GM18499 (cell line): Measurements from ENCODE around the gene DLGAP4.

Experiments
- ATAC-seq: cut with Tn5 transposase; IDR thresholded peaks from one replicate; pipeline ENCODE4 v1.9.1; 2021; ENCODE audit warnings: moderate number of reproducible peaks; ENCODE audit not compliant: insufficient read depth, unreplicated experiment

The DLGAP4 gene

GRCh38 chr20:36523341-36523740 lies 217.2 kb downstream of the DLGAP4 start:
- ATAC-seq = no peak

- ATAC-seq = no peak
These were observed 219.7 kb downstream of the DLGAP4 start for GRCh38 chr20:36525620-36526365.

- ATAC-seq = no peak
These were observed 220.4 kb downstream of the DLGAP4 start for GRCh38 chr20:36526521-36527011.

DNA sequence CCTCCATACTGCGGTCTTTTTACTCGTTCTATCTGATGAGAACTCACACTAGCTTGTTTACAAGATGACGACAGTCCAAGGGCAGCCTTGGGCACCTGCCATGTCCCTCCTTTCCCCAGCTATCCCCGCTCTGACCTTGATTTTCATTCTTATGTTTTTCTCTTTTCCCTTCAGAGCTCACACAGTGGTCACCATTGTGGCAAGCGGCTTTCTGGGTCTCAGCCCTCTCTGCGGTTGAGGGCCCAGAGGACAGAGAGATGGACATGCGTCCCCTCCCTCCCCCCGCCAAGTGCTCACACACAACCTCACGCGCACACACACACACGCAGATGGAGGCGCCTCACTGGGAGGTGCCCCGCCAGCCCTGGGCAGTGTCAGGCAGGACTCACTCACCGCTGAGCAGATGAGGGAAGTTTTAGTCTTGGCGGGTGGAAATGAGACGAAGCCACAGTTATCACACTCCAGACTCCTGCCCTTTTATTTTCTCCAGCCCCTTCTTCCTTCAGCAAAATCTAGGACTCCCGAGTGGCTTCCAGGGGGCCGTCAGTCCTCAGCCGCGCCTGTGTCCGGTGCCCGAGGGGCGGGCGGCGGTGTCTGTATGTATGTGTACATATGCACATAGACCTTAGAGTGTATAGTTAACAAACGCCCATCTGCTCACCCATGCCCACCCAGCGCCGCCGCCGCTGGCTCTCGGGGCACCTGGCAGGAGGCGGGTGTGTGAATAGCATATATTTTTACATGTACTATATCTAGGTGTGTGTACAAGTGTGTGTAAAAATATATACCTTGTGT lies 221.4 kb downstream of the DLGAP4 start:
- ATAC-seq = no peak

GRCh38 chr20:36528176-36528874 lies 222.2 kb downstream of the DLGAP4 start:
- no peak for ATAC-seq

- ATAC-seq = no peak
These were observed 222.8 kb downstream of the DLGAP4 start for GRCh38 chr20:36528875-36529417.

DNA sequence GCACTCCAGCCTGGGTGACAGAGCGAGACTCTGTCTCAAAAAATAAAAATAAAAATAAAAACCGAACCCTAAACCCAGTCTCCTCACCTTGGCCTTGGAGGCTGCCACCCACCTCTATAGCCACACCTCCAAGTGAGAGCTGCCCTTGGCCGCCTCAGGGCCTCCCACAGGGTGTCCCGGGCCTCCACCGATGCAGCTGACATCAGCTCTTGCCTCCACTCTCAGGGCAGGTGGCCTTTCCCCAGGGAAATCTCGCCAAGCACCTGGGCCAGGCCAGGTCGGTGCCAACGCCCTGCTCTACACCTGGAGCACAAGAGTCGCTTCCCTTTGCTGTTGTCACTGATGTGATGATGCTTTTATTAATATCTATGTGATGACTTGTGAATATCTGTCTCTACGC lies 226.2 kb downstream of the DLGAP4 start:
- ATAC-seq = no peak

- ATAC-seq = no peak
These were observed 226.7 kb downstream of the DLGAP4 start for GRCh38 chr20:36532822-36533221.

GRCh38 chr20:36538026-36538722 lies 232.0 kb downstream of the DLGAP4 start:
- ATAC-seq = no peak

- ATAC-seq = no peak
These were observed 234.5 kb downstream of the DLGAP4 start for GRCh38 chr20:36540551-36541211.

- no peak for ATAC-seq
These were observed 235.2 kb downstream of the DLGAP4 start, which contains the start of gene MYL9 for GRCh38 chr20:36541227-36541767. Gene MYL9 (plus strand): TSS chr20:36541519. CDS start chr20:36544885, 3,366 bp downstream.

GRCh38 chr20:36541768-36542488 lies 235.8 kb downstream of the DLGAP4 start:
- ATAC-seq = no peak

GRCh38 chr20:36542516-36543183 lies 236.5 kb downstream of the DLGAP4 start:
- ATAC-seq = no peak

DNA sequence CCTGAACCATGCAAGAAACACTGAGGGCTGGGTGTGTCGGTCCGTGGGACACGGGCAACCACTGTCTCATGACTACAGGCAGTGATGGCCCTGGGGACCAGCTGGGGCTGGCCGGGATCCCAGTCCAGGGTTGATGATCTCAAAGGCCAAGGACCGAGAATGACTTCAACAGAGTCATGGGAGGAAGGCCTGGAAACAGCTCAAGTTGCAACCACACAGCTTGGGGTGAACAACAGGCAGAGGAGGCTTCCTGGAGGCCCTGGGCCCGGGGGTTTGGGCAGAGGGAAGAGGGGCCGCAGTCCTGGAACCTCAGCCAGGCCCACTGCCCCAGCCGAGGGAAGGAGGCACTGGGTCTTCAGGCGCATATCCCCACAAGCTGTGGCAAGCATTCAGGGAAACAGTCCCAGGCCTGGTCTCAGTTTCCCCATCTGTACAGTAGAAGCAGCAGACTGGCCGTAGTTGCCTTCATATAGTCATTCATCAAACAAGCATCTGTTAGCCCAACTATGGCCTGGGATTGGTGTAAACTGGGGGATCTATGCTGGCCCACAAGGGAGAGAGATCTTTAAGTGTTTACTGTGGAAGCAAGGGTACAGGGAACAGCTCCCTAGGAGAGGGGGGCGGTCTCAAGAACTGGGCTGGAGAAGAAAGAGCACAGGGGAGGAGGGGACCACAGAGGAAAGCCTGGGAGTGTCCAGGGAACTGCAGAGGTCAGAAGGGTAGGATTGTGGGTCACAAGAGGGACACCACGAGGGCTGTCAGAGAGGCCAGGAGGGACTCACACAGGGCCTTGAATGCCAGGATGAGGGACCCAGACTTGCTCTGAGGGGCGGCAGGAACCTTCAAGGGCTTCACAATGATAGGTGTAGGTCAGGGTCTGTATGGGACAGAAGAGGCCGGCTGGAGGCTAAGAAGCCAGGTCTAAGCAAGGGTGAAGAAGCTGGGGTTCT lies 237.3 kb downstream of the DLGAP4 start:
- no peak for ATAC-seq

DNA sequence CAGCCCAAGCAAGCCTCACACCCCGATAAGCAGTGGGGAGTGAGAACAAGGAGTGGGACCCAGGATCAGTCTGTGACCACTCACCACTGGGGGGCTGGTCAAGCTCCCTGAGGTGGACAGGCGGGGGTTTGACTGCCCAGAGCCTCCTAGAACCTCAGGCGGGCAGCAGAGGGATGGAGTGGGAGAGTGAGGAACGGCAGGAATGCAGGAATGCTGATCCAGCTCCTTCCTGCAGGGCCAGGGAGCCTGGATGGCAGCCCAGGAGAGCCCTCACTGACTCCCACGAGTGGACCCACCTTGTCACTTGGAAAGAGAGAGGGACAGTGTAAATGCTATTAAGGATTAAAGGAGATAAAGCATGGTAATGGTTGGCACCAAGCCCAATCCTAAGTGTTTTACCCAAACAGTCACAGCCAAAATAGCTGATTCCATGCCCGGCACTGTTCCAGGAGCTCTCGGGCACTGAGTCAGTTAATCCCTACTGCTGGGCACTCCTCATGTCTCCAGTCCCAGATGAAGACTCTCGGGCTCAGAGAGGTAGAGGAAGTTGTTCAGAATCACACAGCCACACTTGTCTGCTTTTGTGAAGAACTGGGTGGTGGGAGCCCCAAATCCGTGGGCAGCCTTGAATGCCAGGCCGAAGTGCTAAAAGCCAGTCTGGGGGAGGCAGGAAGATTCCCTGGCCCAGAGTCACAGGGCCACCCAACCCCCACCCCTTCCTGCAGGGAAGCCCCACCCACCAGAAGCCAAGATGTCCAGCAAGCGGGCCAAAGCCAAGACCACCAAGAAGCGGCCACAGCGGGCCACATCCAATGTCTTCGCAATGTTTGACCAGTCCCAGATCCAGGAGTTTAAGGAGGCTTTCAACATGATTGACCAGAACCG lies 238.2 kb downstream of the DLGAP4 start:
- ATAC-seq = no peak
